Gastroesophageal sphincter (tissue), 3 donors: ENCODE data around the gene PGP.

Experiments
- EP300 ChIP-seq: sonication (generic); formaldehyde crosslinking; IDR thresholded peaks from one replicate; pipeline ENCODE4 v1.6.1; 2017; ENCODE audit warnings: antibody characterized with exemption, mild to moderate bottlenecking
- POLR2AphosphoS5 ChIP-seq: sonication (generic); formaldehyde crosslinking; IDR thresholded peaks from one replicate; pipeline ENCODE4 v1.6.1; 2017; ENCODE audit warnings: antibody characterized with exemption
- TF ChIP-seq, protein P1 (sequence below), 4 experiments: fragments of 200-600 bp in 2 of 4; fragments of 450-650 bp in 2 of 4; sonication (generic) in 1 of 4; IDR thresholded peaks; one replicate each; pipeline ENCODE4 v1.5.1; 2017 to 2019; ENCODE audit warnings: antibody characterized with exemption in 4 of 4, mild to moderate bottlenecking in 2 of 4, moderate library complexity in 2 of 4

DNA sequence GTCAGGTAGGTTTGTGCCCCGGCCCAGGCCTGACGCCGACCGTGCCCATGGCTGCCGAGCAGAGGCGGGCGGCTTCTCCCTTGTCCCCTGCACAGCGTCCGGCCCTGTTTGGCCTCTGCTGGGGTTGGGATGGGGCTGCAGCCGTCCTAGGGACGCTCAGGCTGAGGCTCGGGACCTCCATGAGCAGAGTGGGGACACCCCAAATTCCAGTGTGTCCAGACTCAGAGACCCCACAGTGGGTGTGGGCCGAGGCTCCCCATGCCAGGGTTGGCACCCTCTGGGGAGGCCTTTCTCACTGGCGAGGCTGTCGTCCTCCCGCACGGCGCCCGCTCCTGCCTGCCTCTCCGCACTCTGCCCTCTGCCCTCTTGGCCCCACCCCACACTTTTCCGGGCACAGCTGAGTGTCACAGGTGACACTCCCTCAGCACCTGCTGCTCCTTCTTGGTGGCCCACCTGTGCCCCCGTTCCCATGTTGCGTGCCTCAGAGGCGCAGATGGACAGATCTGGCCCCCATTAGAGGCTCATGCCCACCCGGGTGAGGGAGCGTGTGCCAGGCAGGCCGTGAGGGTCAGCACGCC is 43.0 kb downstream of the PGP start:
- TF ChIP-seq, protein P1, sequence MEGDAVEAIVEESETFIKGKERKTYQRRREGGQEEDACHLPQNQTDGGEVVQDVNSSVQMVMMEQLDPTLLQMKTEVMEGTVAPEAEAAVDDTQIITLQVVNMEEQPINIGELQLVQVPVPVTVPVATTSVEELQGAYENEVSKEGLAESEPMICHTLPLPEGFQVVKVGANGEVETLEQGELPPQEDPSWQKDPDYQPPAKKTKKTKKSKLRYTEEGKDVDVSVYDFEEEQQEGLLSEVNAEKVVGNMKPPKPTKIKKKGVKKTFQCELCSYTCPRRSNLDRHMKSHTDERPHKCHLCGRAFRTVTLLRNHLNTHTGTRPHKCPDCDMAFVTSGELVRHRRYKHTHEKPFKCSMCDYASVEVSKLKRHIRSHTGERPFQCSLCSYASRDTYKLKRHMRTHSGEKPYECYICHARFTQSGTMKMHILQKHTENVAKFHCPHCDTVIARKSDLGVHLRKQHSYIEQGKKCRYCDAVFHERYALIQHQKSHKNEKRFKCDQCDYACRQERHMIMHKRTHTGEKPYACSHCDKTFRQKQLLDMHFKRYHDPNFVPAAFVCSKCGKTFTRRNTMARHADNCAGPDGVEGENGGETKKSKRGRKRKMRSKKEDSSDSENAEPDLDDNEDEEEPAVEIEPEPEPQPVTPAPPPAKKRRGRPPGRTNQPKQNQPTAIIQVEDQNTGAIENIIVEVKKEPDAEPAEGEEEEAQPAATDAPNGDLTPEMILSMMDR (IDR thresholded peaks at IDR 0.05) = no peak
- no peak for TF ChIP-seq EP300
- no peak for TF ChIP-seq POLR2AphosphoS5
